CD4-positive, alpha-beta T cell treated with Interleukin-10 for 1 hour (primary cell): ENCODE data around the gene TOX2.

Experiments
- DNase-seq: peaks from one replicate; pipeline ENCODE4 v3.0.0-alpha.2; 2020

TOX2 gene

GRCh38 chr20:43916073-43916880, 1.6 kb downstream of the TOX2 start:
- no peak for DNase-seq

- no peak for DNase-seq
Measured at GRCh38 chr20:43916881-43917371, 2.3 kb downstream of the TOX2 start.

GRCh38 chr20:43917380-43917779, 2.7 kb downstream of the TOX2 start:
- no peak for DNase-seq

GRCh38 chr20:43919686-43920403, 5.2 kb downstream of the TOX2 start:
- no peak for DNase-seq

GRCh38 chr20:43920797-43921196, 6.1 kb downstream of the TOX2 start:
- no peak for DNase-seq

GRCh38 chr20:43921227-43921780, 6.7 kb downstream of the TOX2 start:
- DNase-seq: no peak

- DNase-seq: no peak
Measured at GRCh38 chr20:43922614-43923013, 8.0 kb downstream of the TOX2 start.

- DNase-seq: no peak
Measured at GRCh38 chr20:43923322-43923721, 8.7 kb downstream of the TOX2 start.

GRCh38 chr20:43923917-43924316, 9.3 kb downstream of the TOX2 start:
- no peak for DNase-seq

GRCh38 chr20:43925215-43925614, 10.6 kb downstream of the TOX2 start:
- DNase-seq: no peak

GRCh38 chr20:43925801-43926200, 11.1 kb downstream of the TOX2 start:
- DNase-seq: peak; percentile 23

GRCh38 chr20:43926287-43927050, 11.8 kb downstream of the TOX2 start:
- no peak for DNase-seq

- no peak for DNase-seq
Measured at GRCh38 chr20:43931976-43932375, 17.3 kb downstream of the TOX2 start.

GRCh38 chr20:43934833-43935232, 20.2 kb downstream of the TOX2 start:
- DNase-seq: no peak

GRCh38 chr20:43936104-43936770, 21.6 kb downstream of the TOX2 start:
- no peak for DNase-seq

- no peak for DNase-seq
Measured at GRCh38 chr20:43936805-43937204, 22.2 kb downstream of the TOX2 start.

GRCh38 chr20:43937591-43937990, 22.9 kb downstream of the TOX2 start:
- DNase-seq: no peak

- no peak for DNase-seq
Measured at GRCh38 chr20:43938017-43938655, 23.5 kb downstream of the TOX2 start.

GRCh38 chr20:43938932-43939761, 24.5 kb downstream of the TOX2 start:
- no peak for DNase-seq

GRCh38 chr20:43939762-43940121, 25.1 kb downstream of the TOX2 start:
- no peak for DNase-seq
